TTC549 (cell line): ENCODE data around the gene MYCL.

ENCODE experiments used
- FAIRE-seq: peaks from 2 replicates; lab custom pipeline; 2012; peaks lifted over from hg19 to GRCh38; lab: Jason Lieb, UNC

MYCL gene

GRCh38 chr1:39852214-39852791, 49.4 kb downstream of the MYCL start:
- no peak for FAIRE-seq

GRCh38 chr1:39850606-39851216, 51.0 kb downstream of the MYCL start:
- no peak for FAIRE-seq

- FAIRE-seq = no peak
Measured at GRCh38 chr1:39849203-39849602, 52.5 kb downstream of the MYCL start.

- no peak for FAIRE-seq
Measured at GRCh38 chr1:39847940-39848339, 53.8 kb downstream of the MYCL start.

- FAIRE-seq = no peak
Measured at GRCh38 chr1:39846796-39847195, 54.9 kb downstream of the MYCL start.

GRCh38 chr1:39845569-39846566, 55.8 kb downstream of the MYCL start:
- no peak for FAIRE-seq
